Endodermal cell (in vitro differentiated cells): Measurements from ENCODE around the gene CTLA4. TPM values are rescaled to one million over a fixed set of nuclear protein-coding genes. Genes with fewer than 3 reads are reported as not detected.

ENCODE experiments used
- DNase-seq: peaks from one replicate; pipeline ENCODE4 v3.0.0-alpha.2; 2017
- H3K27ac ChIP-seq: 2 replicates; pipeline ENCODE4 v1.5.1; 2013; ENCODE audit warnings: mild to moderate bottlenecking, low read depth, low read length, moderate library complexity
- H3K27me3 ChIP-seq: 2 replicates; pipeline ENCODE4 v1.6.1; 2013; ENCODE audit warnings: mild to moderate bottlenecking, low read length, moderate library complexity; ENCODE audit not compliant: insufficient read depth, control insufficient read depth, poor library complexity, severe bottlenecking
- H3K36me3 ChIP-seq: 2 replicates; pipeline ENCODE4 v1.7.0; 2013; ENCODE audit warnings: mild to moderate bottlenecking, low read length, moderate library complexity; ENCODE audit not compliant: control insufficient read depth, insufficient read depth
- H3K4me1 ChIP-seq: one replicate; pipeline ENCODE4 v1.7.0; 2013; ENCODE audit warnings: low read length; ENCODE audit not compliant: control insufficient read depth, insufficient read depth
- H3K4me3 ChIP-seq: 2 replicates; pipeline ENCODE4 v1.5.1; 2013; ENCODE audit warnings: mild to moderate bottlenecking, low read length, moderate library complexity
- H3K9ac ChIP-seq: 2 replicates; pipeline ENCODE4 v1.6.1; 2013; ENCODE audit warnings: mild to moderate bottlenecking, low read length, moderate library complexity; ENCODE audit not compliant: poor library complexity, severe bottlenecking; ENCODE audit errors: extremely low read depth
- H3K9me3 ChIP-seq: 2 replicates; pipeline ENCODE4 v1.6.1; 2013; ENCODE audit warnings: mild to moderate bottlenecking, low read length, moderate library complexity; ENCODE audit not compliant: control insufficient read depth
- H3K27ac Mint-ChIP-seq: 2 replicates; pipeline ENCODE4 v1.8.0; 2020; ENCODE audit warnings: mixed read lengths
- H3K27me3 Mint-ChIP-seq: 2 replicates; pipeline ENCODE4 v1.8.0; 2021; ENCODE audit warnings: mild to moderate bottlenecking, mixed read lengths; ENCODE audit not compliant: insufficient read depth
- H3K36me3 Mint-ChIP-seq: 2 replicates; pipeline ENCODE4 v1.8.0; 2020; ENCODE audit warnings: low read depth, mixed read lengths
- H3K4me1 Mint-ChIP-seq: 2 replicates; pipeline ENCODE4 v1.8.0; 2020; ENCODE audit warnings: mixed read lengths
- H3K4me3 Mint-ChIP-seq: 2 replicates; pipeline ENCODE4 v1.8.0; 2020; ENCODE audit warnings: mild to moderate bottlenecking, moderate library complexity, mixed read lengths
- H3K9me3 Mint-ChIP-seq: 2 replicates; pipeline ENCODE4 v1.8.0; 2020; ENCODE audit warnings: mild to moderate bottlenecking, mixed read lengths
- CTCF ChIP-seq: fragments of 200-600 bp; sonication (generic); conservative IDR thresholded peaks from 2 replicates; pipeline ENCODE4 v1.5.0; 2021; ENCODE audit warnings: antibody characterized with exemption, mild to moderate bottlenecking
- WGBS, 2 experiments: methylation state at CpG; one replicate each; pipeline versions ENCODE4 v1.1.5 to v1.1.7; 2013; ENCODE audit warnings: missing lambda C conversion rate in 2 of 2, mixed read lengths in 1 of 2; ENCODE audit not compliant: insufficient coverage in 1 of 2, insufficient read length in 1 of 2; 5-methylcytosine and 5-hydroxymethylcytosine counted together
- total RNA-seq, 2 donors: library from RNA; stranded (reverse); fragmentation: NEBNext Ultra II Directional in 1 of 2; extraction: Animal tissue kit (Norgen Biotek cat#: 25700) in 1 of 2; gene quantifications; 2 replicates in 1 of 2; 3 replicates in 1 of 2; pipeline ENCODE4 v1.2.1, GENCODE V29; 2021

CTLA4 gene
- total RNA-seq, 2 donors from 2014 or later, result not detected

GRCh38 chr2:203830304-203831055 is 37.1 kb upstream of the CTLA4 start:
- no peak for TF ChIP-seq CTCF
- H3K36me3 ChIP-seq, result no peaks in the 10 kb centered on the region
- H3K27me3 ChIP-seq, result no peaks in the 10 kb centered on the region
- no peak for DNase-seq
- H3K27ac ChIP-seq, result no peak overlapping the region
- Mint-ChIP-seq H3K27ac (no peak overlapping the region), H3K9me3 (peaks cover 15% of the 10 kb centered on the region), H3K27me3 (peaks cover 11% of the 10 kb centered on the region), H3K4me3 (no peak overlapping the region), H3K4me1 (no peaks in the 10 kb centered on the region), H3K36me3 (peaks cover 2% of the 10 kb centered on the region)
- no peak overlapping the region for H3K9ac ChIP-seq
- H3K9me3 ChIP-seq, result peaks cover 8% of the 10 kb centered on the region
- no peaks in the 10 kb centered on the region for H3K4me1 ChIP-seq
- no peak overlapping the region for H3K4me3 ChIP-seq
- 90 to 94% methylated on average over 6 to 9 of the region's 9 CpGs for WGBS, 2 experiments

GRCh38 chr2:203835420-203835819 is 32.2 kb upstream of the CTLA4 start:
- H3K4me3 Mint-ChIP-seq, result no peak overlapping the region
- no peaks in the 10 kb centered on the region for H3K27me3 ChIP-seq
- peaks cover 3% of the 10 kb centered on the region for H3K27me3 Mint-ChIP-seq
- H3K9ac ChIP-seq, result no peak overlapping the region
- H3K4me1 ChIP-seq, result no peaks in the 10 kb centered on the region
- no peaks in the 10 kb centered on the region for H3K9me3 ChIP-seq
- DNase-seq, result no peak
- WGBS, 2 experiments, result 96 to 100% methylated on average over 5 to 6 of the region's 6 CpGs
- H3K4me1 Mint-ChIP-seq, result peaks cover 3% of the 10 kb centered on the region
- no peak overlapping the region for H3K4me3 ChIP-seq
- TF ChIP-seq CTCF, result no peak
- H3K36me3 Mint-ChIP-seq, result no peaks in the 10 kb centered on the region
- peak overlapping the region; percentile 5 for H3K27ac ChIP-seq
- H3K36me3 ChIP-seq, result no peaks in the 10 kb centered on the region
- H3K9me3 Mint-ChIP-seq, result no peaks in the 10 kb centered on the region
- H3K27ac Mint-ChIP-seq, result no peak overlapping the region

- H3K27ac Mint-ChIP-seq, result no peak overlapping the region
- Histone ChIP-seq H3K4me3 (no peak overlapping the region), H3K27me3 (no peaks in the 10 kb centered on the region), H3K9ac (no peak overlapping the region), H3K4me1 (peaks cover 3% of the 10 kb centered on the region), H3K27ac (no peak overlapping the region), H3K9me3 (no peaks in the 10 kb centered on the region), H3K36me3 (no peaks in the 10 kb centered on the region)
- H3K4me3 Mint-ChIP-seq, result no peak overlapping the region
- no peaks in the 10 kb centered on the region for H3K27me3 Mint-ChIP-seq
- H3K4me1 Mint-ChIP-seq, result peaks cover 8% of the 10 kb centered on the region
- TF ChIP-seq CTCF, result no peak
- no peak for DNase-seq
- 93 to 94% methylated on average over 17 to 19 of the region's 19 CpGs for WGBS, 2 experiments
- H3K9me3 Mint-ChIP-seq, result no peaks in the 10 kb centered on the region
- H3K36me3 Mint-ChIP-seq, result no peaks in the 10 kb centered on the region
Measured at GRCh38 chr2:203835892-203836800, 31.4 kb upstream of the CTLA4 start.
